MM.1S (cell line): ENCODE data around the gene PRKD2.

ENCODE experiments used
- EZH2 ChIP-seq: fragments of 300-600 bp; sonication (generic); optimal IDR thresholded peaks from 2 replicates; pipeline ENCODE3; 2017; ENCODE audit warnings: low read depth, mild to moderate bottlenecking, antibody characterized with exemption, low read length, mixed read lengths
- EZH2phosphoT487 ChIP-seq: fragments of 300-600 bp; sonication (generic); IDR thresholded peaks from 2 replicates; pipeline ENCODE4 v1.6.1; 2018; ENCODE audit warnings: antibody characterized with exemption, low read length
- TF ChIP-seq, protein P1 (sequence below): fragments of 300-600 bp; sonication (generic); IDR thresholded peaks from 2 replicates; pipeline ENCODE4 v1.5.1; 2016; ENCODE audit warnings: antibody characterized with exemption, low read length, mixed read lengths

DNA sequence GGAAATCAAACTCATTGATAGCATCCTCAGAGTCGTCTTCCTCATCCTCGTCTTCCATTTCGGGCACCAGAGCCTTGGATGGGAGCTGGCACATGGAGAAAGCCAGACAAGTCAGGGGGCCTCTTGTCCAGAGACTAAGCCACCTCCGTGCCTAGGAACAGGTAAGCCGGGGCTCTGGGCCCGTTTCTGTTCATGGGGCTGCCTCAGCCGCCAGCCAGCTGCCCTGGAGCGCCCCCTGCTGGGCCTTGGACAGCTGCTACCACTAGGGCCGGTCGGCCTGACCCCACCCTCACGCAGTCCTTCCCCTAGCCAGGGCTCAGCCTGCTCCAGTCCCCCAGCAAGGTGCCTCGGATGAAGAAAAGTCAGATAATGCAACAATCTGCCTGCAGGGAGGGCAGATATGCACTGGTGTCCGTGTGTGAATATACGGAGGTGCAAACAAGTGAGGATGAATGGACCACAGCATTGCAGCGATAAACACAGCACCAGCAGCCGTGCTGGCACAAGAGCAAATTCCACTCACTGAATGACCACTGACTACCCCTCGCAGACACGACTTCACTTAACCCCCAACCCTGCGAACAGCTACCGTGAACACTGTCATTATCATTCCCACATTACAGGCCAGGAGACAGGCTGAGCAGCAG is 11.9 kb upstream of the PRKD2 start:
- TF ChIP-seq, protein P1, sequence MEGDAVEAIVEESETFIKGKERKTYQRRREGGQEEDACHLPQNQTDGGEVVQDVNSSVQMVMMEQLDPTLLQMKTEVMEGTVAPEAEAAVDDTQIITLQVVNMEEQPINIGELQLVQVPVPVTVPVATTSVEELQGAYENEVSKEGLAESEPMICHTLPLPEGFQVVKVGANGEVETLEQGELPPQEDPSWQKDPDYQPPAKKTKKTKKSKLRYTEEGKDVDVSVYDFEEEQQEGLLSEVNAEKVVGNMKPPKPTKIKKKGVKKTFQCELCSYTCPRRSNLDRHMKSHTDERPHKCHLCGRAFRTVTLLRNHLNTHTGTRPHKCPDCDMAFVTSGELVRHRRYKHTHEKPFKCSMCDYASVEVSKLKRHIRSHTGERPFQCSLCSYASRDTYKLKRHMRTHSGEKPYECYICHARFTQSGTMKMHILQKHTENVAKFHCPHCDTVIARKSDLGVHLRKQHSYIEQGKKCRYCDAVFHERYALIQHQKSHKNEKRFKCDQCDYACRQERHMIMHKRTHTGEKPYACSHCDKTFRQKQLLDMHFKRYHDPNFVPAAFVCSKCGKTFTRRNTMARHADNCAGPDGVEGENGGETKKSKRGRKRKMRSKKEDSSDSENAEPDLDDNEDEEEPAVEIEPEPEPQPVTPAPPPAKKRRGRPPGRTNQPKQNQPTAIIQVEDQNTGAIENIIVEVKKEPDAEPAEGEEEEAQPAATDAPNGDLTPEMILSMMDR = peak; percentile 94
- TF ChIP-seq EZH2 (no peak), EZH2phosphoT487 (no peak)
